ENCODE measurements around the gene PHLDB1. TPM values are rescaled to one million over a fixed set of nuclear protein-coding genes. Genes with fewer than 3 reads are reported as not detected.
A peak's percentile ranks its signal among the peaks of the same experiment; 100 is the strongest.
"Not testable (repeated sequence)": the region's sequence is repeated elsewhere in the genome, so short reads cannot be mapped to it uniquely, and the experiment has no call there.

The PHLDB1 gene
- total and polyA plus RNA-seq, 5 donors = 110 to 177 (median 136) TPM

- H3K27ac ChIP-seq (ENCODE audit: low read length); H3K9me3 ChIP-seq (ENCODE audit: control insufficient read depth, low read length); DNase-seq; H3K4me3 ChIP-seq (ENCODE audit: low read length); intact Hi-C loops (cut with DNase I); H3K27me3 ChIP-seq (ENCODE audit: control insufficient read depth, insufficient read depth); ATAC-seq; H3K4me1 ChIP-seq (ENCODE audit: control insufficient read depth, insufficient read depth, low read length): not testable (repeated sequence)
These were observed 29.4 kb upstream of the PHLDB1 start for GRCh38 chr11:118577995-118578394.

- 59% methylated on average over 6 of the region's 6 CpGs for WGBS
- Histone ChIP-seq H3K4me1 (ENCODE audit: control insufficient read depth, insufficient read depth, low read length) (peaks cover 1% of the 10 kb centered on the region), H3K4me3 (ENCODE audit: low read length) (no peak overlapping the region), H3K27ac (ENCODE audit: low read length) (peak overlapping the region; percentile 36), H3K9me3 (ENCODE audit: control insufficient read depth, low read length) (no peaks in the 10 kb centered on the region), H3K27me3 (ENCODE audit: control insufficient read depth, insufficient read depth) (no peaks in the 10 kb centered on the region)
- peak in 1 of 2 donors; percentile 61 for ATAC-seq
- intact Hi-C loops (cut with DNase I) = no loop called here
- no peak for DNase-seq
These were observed 26.4 kb upstream of the PHLDB1 start for GRCh38 chr11:118581057-118581456.

DNA sequence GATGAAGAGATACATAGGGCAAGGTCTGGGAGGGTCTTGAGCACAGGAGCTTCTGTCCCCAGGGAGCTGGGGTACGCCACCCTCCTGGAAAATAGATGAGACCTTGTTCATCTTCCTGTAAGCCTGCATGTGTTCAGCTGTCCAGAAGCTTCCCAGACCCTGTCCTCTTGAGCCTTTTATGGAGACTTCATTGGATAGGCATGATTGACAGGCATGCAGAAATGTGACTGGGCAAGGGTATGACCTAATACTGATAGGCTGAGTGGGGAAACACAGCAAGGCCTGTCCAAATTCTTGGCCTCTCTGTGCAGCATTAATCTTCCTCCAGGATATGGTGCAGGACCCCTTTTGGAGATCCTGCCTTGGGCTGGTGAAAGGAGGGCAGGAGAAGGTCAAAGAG lies 19.5 kb upstream of the PHLDB1 start:
- H3K4me1 ChIP-seq (ENCODE audit: control insufficient read depth, insufficient read depth, low read length) = no peaks in the 10 kb centered on the region
- H3K27me3 ChIP-seq (ENCODE audit: control insufficient read depth, insufficient read depth) = no peaks in the 10 kb centered on the region
- intact Hi-C loops (cut with DNase I) = no loop called here
- DNase-seq = no peak
- ATAC-seq = no peak
- WGBS = 90% methylated on average over 1 of the region's 1 CpG
- no peak overlapping the region for H3K27ac ChIP-seq (ENCODE audit: low read length)
- no peak overlapping the region for H3K4me3 ChIP-seq (ENCODE audit: low read length)
- H3K9me3 ChIP-seq (ENCODE audit: control insufficient read depth, low read length) = no peaks in the 10 kb centered on the region

DNA sequence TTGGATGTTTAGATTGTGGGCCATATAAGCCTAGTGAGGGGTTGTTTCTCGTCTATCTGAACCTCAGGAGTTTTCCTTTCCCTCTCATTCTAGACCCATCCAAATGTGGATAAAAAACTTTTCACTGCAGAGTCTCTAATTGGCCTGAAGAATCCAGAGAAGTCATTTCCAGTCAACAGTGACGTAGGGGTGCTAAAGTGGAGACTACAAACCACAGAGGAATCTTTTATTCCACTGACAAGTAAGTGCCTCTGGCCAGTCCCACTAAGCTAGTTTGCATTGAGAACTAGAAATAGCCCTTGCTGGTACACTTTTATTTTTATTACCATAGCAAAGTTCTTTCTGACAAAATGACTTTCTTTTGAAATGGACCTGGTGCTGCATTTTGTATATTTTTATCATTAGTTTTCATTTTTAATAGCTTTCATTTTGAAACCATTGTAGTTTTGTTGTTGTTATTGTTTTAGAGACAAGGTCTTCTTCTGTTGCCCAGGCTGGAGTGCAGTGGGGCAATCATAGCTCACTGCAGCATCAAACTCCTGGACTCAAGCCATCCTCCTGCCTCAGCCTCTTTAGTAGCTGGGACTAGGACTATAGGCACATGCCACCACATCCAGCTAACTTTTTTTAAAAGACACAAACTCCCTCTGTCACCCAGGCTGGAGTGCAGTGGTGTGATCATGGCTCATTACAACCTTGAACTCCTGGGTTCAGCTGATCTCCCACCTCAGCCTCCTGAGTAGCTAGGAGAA lies 14.6 kb upstream of the PHLDB1 start:
- Histone ChIP-seq H3K4me1 (ENCODE audit: control insufficient read depth, insufficient read depth, low read length) (no peaks in the 10 kb centered on the region), H3K27ac (ENCODE audit: low read length) (peak overlapping the region; percentile 34), H3K4me3 (ENCODE audit: low read length) (no peak overlapping the region), H3K27me3 (ENCODE audit: control insufficient read depth, insufficient read depth) (no peaks in the 10 kb centered on the region), H3K9me3 (ENCODE audit: control insufficient read depth, low read length) (no peaks in the 10 kb centered on the region)
- ATAC-seq = peak; percentile 72 to 80
- intact Hi-C loops (cut with DNase I) = no loop called here
- WGBS = 62% methylated on average over 2 of the region's 2 CpGs
- DNase-seq = no peak

DNA sequence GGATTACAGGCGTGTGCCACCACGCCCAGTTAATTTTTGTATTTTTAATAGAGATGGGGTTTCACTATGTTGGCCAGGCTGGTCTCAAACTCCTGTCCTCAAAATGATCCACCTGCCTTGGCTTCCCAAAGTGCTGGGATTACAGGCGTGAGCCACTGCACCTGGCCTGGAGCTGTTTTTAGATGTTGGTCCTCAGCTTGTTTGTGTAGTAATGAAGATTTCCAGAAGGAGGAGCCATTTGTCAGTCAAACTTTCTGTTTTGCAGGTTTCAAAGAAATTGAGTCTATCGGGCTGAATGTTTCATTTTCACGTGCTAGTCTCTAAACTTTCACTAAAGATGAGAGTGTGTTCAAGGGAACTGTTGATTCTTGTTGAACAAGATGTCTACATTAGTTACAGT lies 12.4 kb upstream of the PHLDB1 start:
- H3K27me3 ChIP-seq (ENCODE audit: control insufficient read depth, insufficient read depth); H3K4me3 ChIP-seq (ENCODE audit: low read length); intact Hi-C loops (cut with DNase I); H3K27ac ChIP-seq (ENCODE audit: low read length); H3K4me1 ChIP-seq (ENCODE audit: control insufficient read depth, insufficient read depth, low read length); H3K9me3 ChIP-seq (ENCODE audit: control insufficient read depth, low read length); ATAC-seq; DNase-seq: not testable (repeated sequence)
- 52% methylated on average over 5 of the region's 5 CpGs for WGBS

- intact Hi-C loops (cut with DNase I) = no loop called here
- no peaks in the 10 kb centered on the region for H3K27me3 ChIP-seq (ENCODE audit: control insufficient read depth, insufficient read depth)
- 87% methylated on average over 16 of the region's 16 CpGs for WGBS
- ATAC-seq = no peak
- H3K4me1 ChIP-seq (ENCODE audit: control insufficient read depth, insufficient read depth, low read length) = no peaks in the 10 kb centered on the region
- H3K4me3 ChIP-seq (ENCODE audit: low read length) = no peak overlapping the region
- H3K9me3 ChIP-seq (ENCODE audit: control insufficient read depth, low read length) = no peaks in the 10 kb centered on the region
- no peak overlapping the region for H3K27ac ChIP-seq (ENCODE audit: low read length)
- DNase-seq = no peak
These were observed 10.9 kb upstream of the PHLDB1 start for GRCh38 chr11:118596224-118597146.

GRCh38 chr11:118597556-118597955 lies 9.9 kb upstream of the PHLDB1 start:
- Histone ChIP-seq H3K4me3 (ENCODE audit: low read length) (no peak overlapping the region), H3K27ac (ENCODE audit: low read length) (no peak overlapping the region), H3K27me3 (ENCODE audit: control insufficient read depth, insufficient read depth) (no peaks in the 10 kb centered on the region), H3K4me1 (ENCODE audit: control insufficient read depth, insufficient read depth, low read length) (no peaks in the 10 kb centered on the region), H3K9me3 (ENCODE audit: control insufficient read depth, low read length) (no peaks in the 10 kb centered on the region)
- intact Hi-C loops (cut with DNase I) = no loop called here
- ATAC-seq = no peak
- DNase-seq = no peak
- WGBS = 69% methylated on average over 9 of the region's 9 CpGs

GRCh38 chr11:118602331-118602730 lies 5.1 kb upstream of the PHLDB1 start:
- H3K27me3 ChIP-seq (ENCODE audit: control insufficient read depth, insufficient read depth) = no peaks in the 10 kb centered on the region
- WGBS = 46% methylated on average over 3 of the region's 3 CpGs
- ATAC-seq (peak; percentile 50 to 77), DNase-seq (peak; percentile 68 to 83 (median 79))
- no peaks in the 10 kb centered on the region for H3K9me3 ChIP-seq (ENCODE audit: control insufficient read depth, low read length)
- intact Hi-C loops (cut with DNase I) = no loop called here
- H3K27ac ChIP-seq (ENCODE audit: low read length) = peak overlapping the region; percentile 51
- no peaks in the 10 kb centered on the region for H3K4me1 ChIP-seq (ENCODE audit: control insufficient read depth, insufficient read depth, low read length)
- H3K4me3 ChIP-seq (ENCODE audit: low read length) = no peak overlapping the region

DNA sequence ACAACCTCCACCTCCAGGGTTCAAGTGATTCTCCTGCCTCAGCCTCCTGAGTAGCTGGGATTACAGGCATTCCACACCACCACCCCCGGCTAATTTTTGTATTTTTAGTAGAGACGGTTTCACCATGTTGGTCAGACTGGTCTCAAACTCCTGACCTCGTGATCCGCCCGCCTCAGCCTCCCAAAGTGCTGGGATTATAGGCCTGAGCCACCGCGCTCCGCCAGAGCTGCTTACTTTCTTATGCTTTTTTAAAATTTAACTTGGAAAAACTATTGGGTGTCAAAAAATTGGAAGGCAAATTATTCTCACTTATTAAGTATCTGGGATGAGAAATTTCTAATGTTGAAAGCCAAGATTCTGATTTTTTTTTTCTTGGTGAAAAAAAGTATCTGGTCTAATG lies 3.7 kb upstream of the PHLDB1 start:
- ATAC-seq; H3K27me3 ChIP-seq (ENCODE audit: control insufficient read depth, insufficient read depth); H3K9me3 ChIP-seq (ENCODE audit: control insufficient read depth, low read length); H3K4me1 ChIP-seq (ENCODE audit: control insufficient read depth, insufficient read depth, low read length); intact Hi-C loops (cut with DNase I); H3K4me3 ChIP-seq (ENCODE audit: low read length): not testable (repeated sequence)
- H3K27ac ChIP-seq (ENCODE audit: low read length) = peak overlapping the region; percentile 43
- 65% methylated on average over 8 of the region's 8 CpGs for WGBS
- peak in 1 of 3 donors; percentile 67 for DNase-seq

GRCh38 chr11:118604566-118604965 lies 2.8 kb upstream of the PHLDB1 start:
- no peaks in the 10 kb centered on the region for H3K4me1 ChIP-seq (ENCODE audit: control insufficient read depth, insufficient read depth, low read length)
- intact Hi-C loops (cut with DNase I) = no loop called here

More at GRCh38 chr11:118604566-118604965, 2.8 kb upstream of the PHLDB1 start:
- no peaks in the 10 kb centered on the region for H3K27me3 ChIP-seq (ENCODE audit: control insufficient read depth, insufficient read depth)
- no peak for DNase-seq
- ATAC-seq = no peak
- no peak overlapping the region for H3K4me3 ChIP-seq (ENCODE audit: low read length)
- no peaks in the 10 kb centered on the region for H3K9me3 ChIP-seq (ENCODE audit: control insufficient read depth, low read length)
- peak overlapping the region; percentile 57 for H3K27ac ChIP-seq (ENCODE audit: low read length)
- WGBS = 53% methylated on average over 3 of the region's 3 CpGs
